ENCODE measurements around the gene CD164L2.

Gene CD164L2

GRCh38 chr1:27356277-27356618 is 26.9 kb downstream of the CD164L2 start (continued):
- TF ChIP-seq ZBTB26 (tag by site-specific recombination; optimal IDR thresholded peaks at IDR 0.05) = no peak
- no peak for TF ChIP-seq ZNF138 (tag by site-specific recombination; IDR thresholded peaks at IDR 0.05; ENCODE audit: borderline replicate concordance)

DNA sequence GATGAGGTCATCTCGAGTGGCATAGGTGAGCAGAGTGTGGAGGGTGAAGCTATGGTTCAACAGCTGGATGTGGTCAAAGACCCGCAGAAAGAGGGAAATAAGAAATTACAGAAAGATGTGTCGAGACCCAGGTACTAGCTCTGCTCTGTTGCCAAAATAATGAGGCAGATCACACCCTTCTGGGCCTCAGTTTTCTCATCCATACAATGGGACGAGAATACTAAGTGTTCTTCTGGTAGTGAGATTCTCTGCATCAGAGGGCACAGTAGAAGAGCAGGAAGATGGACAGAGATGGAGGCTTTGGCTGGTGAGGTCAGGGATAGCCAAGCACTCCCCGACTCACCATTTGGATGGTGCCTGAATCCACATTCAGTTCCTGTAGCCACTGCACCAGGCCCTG is 27.4 kb downstream of the CD164L2 start:
- TF ChIP-seq SCRT2 (tag by site-specific recombination; IDR thresholded peaks at IDR 0.05) = no peak
- no peak for TF ChIP-seq YY1 (tag by site-specific recombination; IDR thresholded peaks at IDR 0.05)
- TF ChIP-seq ZNF707 (tag by site-specific recombination; IDR thresholded peaks at IDR 0.05) = no peak
- no peak for TF ChIP-seq ZNF488 (tag by site-specific recombination; IDR thresholded peaks at IDR 0.05)
- TF ChIP-seq ZNF610 (tag by site-specific recombination; IDR thresholded peaks at IDR 0.05; ENCODE audit: borderline replicate concordance) = no peak
- TF ChIP-seq ZNF514 (tag by site-specific recombination; IDR thresholded peaks at IDR 0.05) = no peak
- no peak for TF ChIP-seq KLF7 (tag by site-specific recombination; IDR thresholded peaks at IDR 0.05; ENCODE audit: borderline replicate concordance)
- TF ChIP-seq ZBTB1 (tag by site-specific recombination; IDR thresholded peaks at IDR 0.05) = no peak
- no peak for TF ChIP-seq GLIS2 (tag by site-specific recombination; IDR thresholded peaks at IDR 0.05)
- TF ChIP-seq ZXDB (tag by site-specific recombination; IDR thresholded peaks at IDR 0.05) = no peak
- TF ChIP-seq HOXD13 (CRISPR knock-in tag; IDR thresholded peaks at IDR 0.05; ENCODE audit: borderline replicate concordance) = no peak
- no peak for TF ChIP-seq ZNF830 (tag by site-specific recombination; IDR thresholded peaks at IDR 0.05; ENCODE audit: low read depth)
- Histone ChIP-seq H3K4me3 (ENCODE audit: low read depth, low read length) (no peak overlapping the region), H3K9me3 (ENCODE audit: control insufficient read depth, insufficient read depth, low read depth, low read length) (no peaks in the 10 kb centered on the region), H3K36me3 (ENCODE audit: control insufficient read depth in 2 of 2, insufficient read depth in 1 of 2, low read length in 2 of 2) (peaks cover 0 to 38% of the 10 kb centered on the region in 2 experiments; a peak in 1 of 3 replicates), H3K4me1 (ENCODE audit: control insufficient read depth, insufficient read depth, low read length) (no peaks in the 10 kb centered on the region), H3K27ac (ENCODE audit: extremely low read depth, low read depth, low read length) (no peak overlapping the region)
- ChIA-PET CTCF (interaction anchor here (0.6 to 7.8 kb wide), 12 partner anchors 10 to 741 kb away, joined by 3 to 84 read pairs (median 5); partner anchors contain the start of gene MAP3K6), POLR2A (interaction anchor here (4.4 kb wide), 1 partner anchor 11 kb away, joined by 23 read pairs; the partner anchor contains the start of gene MAP3K6)

DNA sequence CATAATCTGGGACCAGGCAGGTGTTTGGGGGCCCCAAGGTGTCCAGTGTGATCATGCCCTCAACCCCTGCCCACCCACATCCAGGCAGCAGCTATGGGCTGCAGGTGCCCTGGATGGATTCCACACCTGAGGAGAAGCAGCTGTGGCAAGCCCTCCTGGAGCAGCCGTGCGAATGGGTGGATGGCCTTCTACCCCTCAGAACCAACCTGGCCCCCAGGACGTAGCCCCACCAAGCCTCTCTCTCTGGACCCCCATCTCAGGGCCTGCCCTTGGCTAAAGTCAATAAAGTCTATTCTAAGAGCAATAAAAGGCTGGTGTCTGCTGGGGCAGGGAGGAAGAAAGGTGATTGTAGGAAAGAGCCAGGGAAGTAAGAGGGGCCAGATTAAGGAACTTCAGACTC is 29.5 kb downstream of the CD164L2 start:
- H3K4me3 ChIP-seq (ENCODE audit: low read depth, low read length) = no peak overlapping the region
- no peak for TF ChIP-seq ZNF785 (tag by site-specific recombination; IDR thresholded peaks at IDR 0.05)
- no peak for TF ChIP-seq YY2 (tag by site-specific recombination; IDR thresholded peaks at IDR 0.05)
- TF ChIP-seq ZIC2 (tag by site-specific recombination; IDR thresholded peaks at IDR 0.05) = no peak
- TF ChIP-seq ZNF513 (tag by site-specific recombination; IDR thresholded peaks at IDR 0.05) = no peak
- TF ChIP-seq ZSCAN23 (tag by site-specific recombination; IDR thresholded peaks at IDR 0.05) = no peak
- peaks cover 4% of the 10 kb centered on the region for H3K4me1 ChIP-seq (ENCODE audit: control insufficient read depth, insufficient read depth, low read length)
- ChIA-PET CTCF (interaction anchor here (0.6 to 7.8 kb wide), 7 partner anchors 9 to 219 kb away, joined by 3 to 84 read pairs (median 4); partner anchors contain the start of gene MAP3K6), POLR2A (interaction anchor here (0.6 to 1.7 kb wide), 2 partner anchors 12 to 279 kb away, joined by 3 to 8 read pairs; no protein-coding TSS in a partner anchor)
- no peaks in the 10 kb centered on the region for H3K9me3 ChIP-seq (ENCODE audit: control insufficient read depth, insufficient read depth, low read depth, low read length)
- no peak overlapping the region for H3K27ac ChIP-seq (ENCODE audit: extremely low read depth, low read depth, low read length)
- peaks cover 0 to 37% of the 10 kb centered on the region in 2 experiments; a peak in 1 of 3 replicates for H3K36me3 ChIP-seq (ENCODE audit: control insufficient read depth in 2 of 2, insufficient read depth in 1 of 2, low read length in 2 of 2)

Measured in HEK293 (cell line).